Adrenal gland (tissue), 5 donors: Measurements from ENCODE around the gene TP73.

ENCODE experiments used
- CTCF ChIP-seq, 6 experiments: fragments of 450-650 bp in 4 of 6; fragments of 200-600 bp in 2 of 6; sonication (generic) in 1 of 6; IDR thresholded peaks; 1 replicate in 5 of 6; 2 replicates in 1 of 6; pipeline versions ENCODE4 v1.5.1 to v1.8.0; 2016 to 2021; ENCODE audit warnings: antibody characterized with exemption in 6 of 6, mild to moderate bottlenecking in 2 of 6, moderate library complexity in 1 of 6
- POLR2A ChIP-seq, 2 donors: fragments of 450-650 bp; IDR thresholded peaks; one replicate each; pipeline ENCODE4 v1.6.1; 2017; ENCODE audit warnings: antibody characterized with exemption in 2 of 2, mild to moderate bottlenecking in 2 of 2, moderate library complexity in 1 of 2
- donor health status: DM: no; HTN: no; CAD: no.

DNA sequence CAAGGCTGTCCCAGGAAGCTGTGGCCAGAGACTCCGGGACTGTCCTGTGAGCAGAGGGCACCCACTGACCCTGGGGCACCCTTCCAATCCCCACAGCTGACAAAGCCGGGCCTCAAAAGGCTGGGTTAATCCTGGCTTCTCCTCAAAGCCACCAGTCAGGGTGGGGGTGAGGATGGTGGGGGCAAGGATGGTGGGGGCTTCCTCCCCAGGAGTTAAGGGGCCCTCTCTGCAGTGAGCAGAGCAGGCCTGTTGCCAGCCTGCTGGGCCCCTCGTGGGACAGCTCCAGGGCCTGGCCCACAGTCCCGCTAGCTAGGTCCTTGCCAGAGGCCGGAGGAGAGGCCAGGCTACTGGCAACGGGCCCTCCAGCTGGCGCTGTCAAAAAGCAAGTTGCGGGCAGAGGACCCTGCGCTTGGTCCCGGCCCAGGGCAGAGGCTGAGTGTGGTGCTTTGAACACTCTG, 62.0 kb downstream of the TP73 start:
- TF ChIP-seq CTCF (IDR thresholded peaks at IDR 0.05) (no peak), POLR2A (IDR thresholded peaks at IDR 0.05) (no peak)
